NT2/D1 (cell line): ENCODE data around the gene CYP11A1.

Source experiments
- DNase-seq: peaks from one replicate; pipeline ENCODE4 v3.0.0-alpha.2; 2011; ENCODE audit warnings: low read depth, low spot score
- H3K27me3 ChIP-seq: 2 replicates; pipeline ENCODE4 v1.6.0; 2011; ENCODE audit warnings: mild to moderate bottlenecking; ENCODE audit not compliant: insufficient read length, insufficient read depth
- H3K36me3 ChIP-seq: 2 replicates; pipeline ENCODE4 v1.6.1; 2011; ENCODE audit warnings: mild to moderate bottlenecking, low read length, mixed read lengths; ENCODE audit not compliant: insufficient read depth, insufficient read length
- H3K4me1 ChIP-seq: 2 replicates; pipeline ENCODE4 v1.5.1; 2011; ENCODE audit not compliant: insufficient read depth, insufficient read length
- H3K4me3 ChIP-seq: 2 replicates; pipeline ENCODE4 v1.5.1; 2011; ENCODE audit warnings: low read depth; ENCODE audit not compliant: insufficient read length
- H3K9ac ChIP-seq: 2 replicates; pipeline ENCODE4 v1.6.0; 2011; ENCODE audit warnings: low read depth; ENCODE audit not compliant: insufficient read length
- H3K9me3 ChIP-seq: 2 replicates; pipeline ENCODE4 v1.5.1; 2011; ENCODE audit warnings: mild to moderate bottlenecking, low read length; ENCODE audit not compliant: insufficient read depth
- SUZ12 ChIP-seq: IDR thresholded peaks from 2 replicates; pipeline ENCODE4 v1.6.1; 2011; ENCODE audit not compliant: insufficient read length, insufficient read depth; ENCODE audit errors: extremely low read depth
- YY1 ChIP-seq: IDR thresholded peaks from 2 replicates; pipeline ENCODE4 v1.6.1; 2011; ENCODE audit not compliant: insufficient read length, insufficient read depth
- ZNF274 ChIP-seq: IDR thresholded peaks from 2 replicates; pipeline ENCODE4 v1.6.1; 2011; ENCODE audit warnings: mild to moderate bottlenecking, low read depth, low read length

The CYP11A1 gene

GRCh38 chr15:74302821-74303359 lies 64.6 kb downstream of the CYP11A1 start:
- H3K4me3 ChIP-seq: no peak overlapping the region
- no peaks in the 10 kb centered on the region for H3K9me3 ChIP-seq
- TF ChIP-seq ZNF274 (no peak), SUZ12 (no peak), YY1 (no peak)
- peaks cover 22% of the 10 kb centered on the region for H3K4me1 ChIP-seq
- H3K27me3 ChIP-seq: peaks cover 54% of the 10 kb centered on the region
- H3K36me3 ChIP-seq: no peaks in the 10 kb centered on the region
- DNase-seq: no peak
- H3K9ac ChIP-seq: peak overlapping the region; percentile 27

GRCh38 chr15:74301583-74302361 lies 65.7 kb downstream of the CYP11A1 start:
- no peak for DNase-seq

GRCh38 chr15:74300057-74300795 lies 67.2 kb downstream of the CYP11A1 start:
- TF ChIP-seq YY1 (no peak), ZNF274 (no peak), SUZ12 (no peak)
- Histone ChIP-seq H3K27me3 (peaks cover 64% of the 10 kb centered on the region), H3K4me1 (peaks cover 21% of the 10 kb centered on the region), H3K9me3 (no peaks in the 10 kb centered on the region), H3K9ac (no peak overlapping the region), H3K4me3 (no peak overlapping the region), H3K36me3 (no peaks in the 10 kb centered on the region)
- DNase-seq: no peak

More at GRCh38 chr15:74301583-74302361, 65.7 kb downstream of the CYP11A1 start:
- H3K9me3 ChIP-seq: no peaks in the 10 kb centered on the region
- peaks cover 21% of the 10 kb centered on the region for H3K4me1 ChIP-seq
- H3K36me3 ChIP-seq: no peaks in the 10 kb centered on the region
- no peak overlapping the region for H3K4me3 ChIP-seq
- TF ChIP-seq SUZ12 (no peak), ZNF274 (no peak), YY1 (no peak)
- no peak overlapping the region for H3K9ac ChIP-seq
- H3K27me3 ChIP-seq: peaks cover 64% of the 10 kb centered on the region

GRCh38 chr15:74297887-74298286 lies 69.6 kb downstream of the CYP11A1 start:
- no peak for DNase-seq

GRCh38 chr15:74295800-74296199 lies 71.6 kb downstream of the CYP11A1 start:
- no peaks in the 10 kb centered on the region for H3K36me3 ChIP-seq
- no peak overlapping the region for H3K9ac ChIP-seq
- H3K9me3 ChIP-seq: no peaks in the 10 kb centered on the region
- H3K4me3 ChIP-seq: no peak overlapping the region
- peaks cover 85% of the 10 kb centered on the region for H3K27me3 ChIP-seq
- TF ChIP-seq ZNF274: no peak
- no peak for TF ChIP-seq SUZ12
- TF ChIP-seq YY1: no peak
- peaks cover 19% of the 10 kb centered on the region for H3K4me1 ChIP-seq
- DNase-seq: no peak

More at GRCh38 chr15:74297887-74298286, 69.6 kb downstream of the CYP11A1 start:
- no peak overlapping the region for H3K4me3 ChIP-seq
- TF ChIP-seq YY1: no peak
- no peak for TF ChIP-seq SUZ12
- TF ChIP-seq ZNF274: no peak
- H3K27me3 ChIP-seq: peaks cover 85% of the 10 kb centered on the region
- H3K4me1 ChIP-seq: peaks cover 21% of the 10 kb centered on the region
- no peaks in the 10 kb centered on the region for H3K36me3 ChIP-seq
- H3K9me3 ChIP-seq: no peaks in the 10 kb centered on the region
- H3K9ac ChIP-seq: no peak overlapping the region

- H3K9ac ChIP-seq: no peak overlapping the region
- TF ChIP-seq SUZ12: no peak
- TF ChIP-seq ZNF274: no peak
- no peak for TF ChIP-seq YY1
- no peaks in the 10 kb centered on the region for H3K36me3 ChIP-seq
- DNase-seq: no peak
- H3K4me1 ChIP-seq: peaks cover 9% of the 10 kb centered on the region
- no peak overlapping the region for H3K4me3 ChIP-seq
- H3K9me3 ChIP-seq: no peaks in the 10 kb centered on the region
- H3K27me3 ChIP-seq: peaks cover 85% of the 10 kb centered on the region
Measured at GRCh38 chr15:74294010-74294409, 73.4 kb downstream of the CYP11A1 start.
